GM12864 (cell line): ENCODE results near the gene HES1.
"Not testable (repeated sequence)": the region's sequence is repeated elsewhere in the genome, so short reads cannot be mapped to it uniquely, and the experiment has no call there.

Experiments used
- DNase-seq: peaks from one replicate; pipeline ENCODE4 v3.0.0-alpha.2; 2011; ENCODE audit warnings: low read depth
- H3K4me3 ChIP-seq: 2 replicates; pipeline ENCODE4 v1.5.1; 2011; ENCODE audit warnings: mild to moderate bottlenecking, low read depth, low read length, control low read depth
- CTCF ChIP-seq: IDR thresholded peaks from 2 replicates; pipeline ENCODE4 v1.5.1; 2011; ENCODE audit warnings: low read depth, mild to moderate bottlenecking, moderate library complexity, low read length, control low read depth, inconsistent platforms; ENCODE audit errors: missing control alignments

HES1 gene

GRCh38 chr3:194090716-194091115 lies 45.2 kb upstream of the HES1 start:
- DNase-seq = no peak
- H3K4me3 ChIP-seq = no peak overlapping the region
- TF ChIP-seq CTCF = no peak

GRCh38 chr3:194091141-194091540 lies 44.8 kb upstream of the HES1 start:
- TF ChIP-seq CTCF = no peak
- H3K4me3 ChIP-seq = no peak overlapping the region
- no peak for DNase-seq

- not testable (repeated sequence) for DNase-seq, H3K4me3 ChIP-seq
These were observed 44.1 kb upstream of the HES1 start for GRCh38 chr3:194091897-194092296.

GRCh38 chr3:194092881-194093301 lies 43.1 kb upstream of the HES1 start:
- H3K4me3 ChIP-seq = no peak overlapping the region
- no peak for TF ChIP-seq CTCF
- DNase-seq = no peak

- no peak overlapping the region for H3K4me3 ChIP-seq
- TF ChIP-seq CTCF = no peak
- no peak for DNase-seq
These were observed 42.1 kb upstream of the HES1 start for GRCh38 chr3:194093842-194094241.

- no peak overlapping the region for H3K4me3 ChIP-seq
- DNase-seq = no peak
- TF ChIP-seq CTCF = no peak
These were observed 40.5 kb upstream of the HES1 start for GRCh38 chr3:194095464-194095863.

GRCh38 chr3:194095902-194096301 lies 40.0 kb upstream of the HES1 start:
- no peak for TF ChIP-seq CTCF
- no peak for DNase-seq

GRCh38 chr3:194097141-194097882 lies 38.6 kb upstream of the HES1 start:
- no peak for TF ChIP-seq CTCF
- no peak for DNase-seq

More at GRCh38 chr3:194095902-194096301, 40.0 kb upstream of the HES1 start:
- no peak overlapping the region for H3K4me3 ChIP-seq

More at GRCh38 chr3:194097141-194097882, 38.6 kb upstream of the HES1 start:
- H3K4me3 ChIP-seq = no peak overlapping the region
